ENCODE data around the gene LGALSL.
A peak's percentile ranks its signal among the peaks of the same experiment; 100 is the strongest.

LGALSL gene

GRCh38 chr2:64472881-64473280 lies 18.9 kb downstream of the LGALSL start:
- TF ChIP-seq GATA3 (IDR thresholded peaks at IDR 0.05; ENCODE audit: low read depth, low read length): no peak
- no peak for TF ChIP-seq GATA2 (IDR thresholded peaks at IDR 0.05; ENCODE audit: low read depth, low read length)

GRCh38 chr2:64474121-64474571 lies 20.2 kb downstream of the LGALSL start:
- TF ChIP-seq GATA3 (IDR thresholded peaks at IDR 0.05; ENCODE audit: low read depth, low read length): no peak
- no peak for TF ChIP-seq GATA2 (IDR thresholded peaks at IDR 0.05; ENCODE audit: low read depth, low read length)

- TF ChIP-seq GATA3 (IDR thresholded peaks at IDR 0.05; ENCODE audit: low read depth, low read length): no peak
Observed at GRCh38 chr2:64474636-64475035, 20.7 kb downstream of the LGALSL start.

- no peak for TF ChIP-seq GATA2 (IDR thresholded peaks at IDR 0.05; ENCODE audit: low read depth, low read length)
- no peak for TF ChIP-seq GATA3 (IDR thresholded peaks at IDR 0.05; ENCODE audit: low read depth, low read length)
Observed at GRCh38 chr2:64477037-64477436, 23.1 kb downstream of the LGALSL start.

GRCh38 chr2:64477979-64478378 lies 24.0 kb downstream of the LGALSL start:
- TF ChIP-seq GATA3 (IDR thresholded peaks at IDR 0.05; ENCODE audit: low read depth, low read length) (no peak), GATA2 (IDR thresholded peaks at IDR 0.05; ENCODE audit: low read depth, low read length) (no peak)

- TF ChIP-seq GATA3 (IDR thresholded peaks at IDR 0.05; ENCODE audit: low read depth, low read length): no peak
- TF ChIP-seq GATA2 (IDR thresholded peaks at IDR 0.05; ENCODE audit: low read depth, low read length): no peak
Observed at GRCh38 chr2:64478502-64479230, 24.7 kb downstream of the LGALSL start.

- no peak for TF ChIP-seq GATA2 (IDR thresholded peaks at IDR 0.05; ENCODE audit: low read depth, low read length)
- TF ChIP-seq GATA3 (IDR thresholded peaks at IDR 0.05; ENCODE audit: low read depth, low read length): no peak
Observed at GRCh38 chr2:64479259-64480117, 25.5 kb downstream of the LGALSL start.

- no peak for TF ChIP-seq GATA3 (IDR thresholded peaks at IDR 0.05; ENCODE audit: low read depth, low read length)
- no peak for TF ChIP-seq GATA2 (IDR thresholded peaks at IDR 0.05; ENCODE audit: low read depth, low read length)
Observed at GRCh38 chr2:64481665-64482064, 27.7 kb downstream of the LGALSL start.

GRCh38 chr2:64482243-64482642 lies 28.3 kb downstream of the LGALSL start:
- TF ChIP-seq GATA3 (IDR thresholded peaks at IDR 0.05; ENCODE audit: low read depth, low read length) (no peak), GATA2 (IDR thresholded peaks at IDR 0.05; ENCODE audit: low read depth, low read length) (no peak)

GRCh38 chr2:64482765-64483504 lies 29.0 kb downstream of the LGALSL start:
- TF ChIP-seq GATA2 (IDR thresholded peaks at IDR 0.05; ENCODE audit: low read depth, low read length) (peak; percentile 45; the same call in 1 of the 2 replicates), GATA3 (IDR thresholded peaks at IDR 0.05; ENCODE audit: low read depth, low read length) (no peak)

- TF ChIP-seq GATA2 (IDR thresholded peaks at IDR 0.05; ENCODE audit: low read depth, low read length) (no peak), GATA3 (IDR thresholded peaks at IDR 0.05; ENCODE audit: low read depth, low read length) (no peak)
Observed at GRCh38 chr2:64485331-64485730, 31.4 kb downstream of the LGALSL start.

GRCh38 chr2:64485961-64486360 lies 32.0 kb downstream of the LGALSL start:
- TF ChIP-seq GATA3 (IDR thresholded peaks at IDR 0.05; ENCODE audit: low read depth, low read length): no peak

- TF ChIP-seq GATA2 (IDR thresholded peaks at IDR 0.05; ENCODE audit: low read depth, low read length) (no peak), GATA3 (IDR thresholded peaks at IDR 0.05; ENCODE audit: low read depth, low read length) (no peak)
Observed at GRCh38 chr2:64487256-64488049, 33.5 kb downstream of the LGALSL start.

Data from SH-SY5Y (cell line).